NB4 (cell line): ENCODE data around the gene CDH23.

Source experiments
- DNase-seq: peaks from one replicate; pipeline ENCODE4 v3.0.0; 2010; ENCODE audit warnings: low read depth
- H3K4me3 ChIP-seq: one replicate; pipeline ENCODE4 v1.5.1; 2011; ENCODE audit warnings: mild to moderate bottlenecking, low read depth, low read length, moderate library complexity
- CTCF ChIP-seq: IDR thresholded peaks from one replicate; pipeline ENCODE4 v1.5.1; 2012; ENCODE audit warnings: low read depth, low read length
- MAX ChIP-seq: IDR thresholded peaks from 2 replicates; pipeline ENCODE4 v1.6.1; 2011; ENCODE audit warnings: low read depth, low read length
- MYC ChIP-seq: IDR thresholded peaks from 2 replicates; pipeline ENCODE4 v1.6.1; 2011; ENCODE audit warnings: low read depth, low read length
- POLR2A ChIP-seq: IDR thresholded peaks from 2 replicates; pipeline ENCODE4 v1.6.1; 2011; ENCODE audit warnings: mild to moderate bottlenecking; ENCODE audit not compliant: insufficient read length; ENCODE audit errors: extremely low read depth

Gene CDH23

GRCh38 chr10:71716426-71716825 is 319.7 kb downstream of the CDH23 start:
- no peak for DNase-seq
- TF ChIP-seq CTCF = no peak
- TF ChIP-seq MYC = no peak
- no peak for TF ChIP-seq MAX
- no peak for TF ChIP-seq POLR2A
- H3K4me3 ChIP-seq = no peak overlapping the region

GRCh38 chr10:71717056-71717455 is 320.3 kb downstream of the CDH23 start:
- DNase-seq = no peak
- TF ChIP-seq POLR2A (no peak), CTCF (no peak), MAX (no peak), MYC (no peak)
- no peak overlapping the region for H3K4me3 ChIP-seq

GRCh38 chr10:71717551-71717951 is 320.8 kb downstream of the CDH23 start:
- no peak for DNase-seq
- no peak for TF ChIP-seq MYC
- no peak for TF ChIP-seq CTCF
- no peak for TF ChIP-seq MAX
- TF ChIP-seq POLR2A = no peak
- H3K4me3 ChIP-seq = no peak overlapping the region

GRCh38 chr10:71718165-71718698 is 321.5 kb downstream of the CDH23 start:
- TF ChIP-seq MAX = no peak
- no peak for TF ChIP-seq POLR2A
- TF ChIP-seq CTCF = no peak
- no peak for TF ChIP-seq MYC
- no peak overlapping the region for H3K4me3 ChIP-seq
- DNase-seq = no peak

GRCh38 chr10:71719042-71719441 is 322.3 kb downstream of the CDH23 start:
- DNase-seq = no peak
- TF ChIP-seq MYC (no peak), POLR2A (no peak), CTCF (no peak), MAX (no peak)
- H3K4me3 ChIP-seq = no peak overlapping the region
